NCI-H345 treated with DMSO at 0.1 percent for 48 hours (cell line): Measurements from ENCODE around the gene ELAPOR2.
"Not testable (repeated sequence)": the region's sequence is repeated elsewhere in the genome, so short reads cannot be mapped to it uniquely, and the experiment has no call there.

Experiments used
- DNase-seq: peaks from one replicate; lab custom pipeline; 2025; ENCODE audit not compliant: unreplicated experiment; lab: John Stamatoyannopoulos, UW

The ELAPOR2 gene, protein sequence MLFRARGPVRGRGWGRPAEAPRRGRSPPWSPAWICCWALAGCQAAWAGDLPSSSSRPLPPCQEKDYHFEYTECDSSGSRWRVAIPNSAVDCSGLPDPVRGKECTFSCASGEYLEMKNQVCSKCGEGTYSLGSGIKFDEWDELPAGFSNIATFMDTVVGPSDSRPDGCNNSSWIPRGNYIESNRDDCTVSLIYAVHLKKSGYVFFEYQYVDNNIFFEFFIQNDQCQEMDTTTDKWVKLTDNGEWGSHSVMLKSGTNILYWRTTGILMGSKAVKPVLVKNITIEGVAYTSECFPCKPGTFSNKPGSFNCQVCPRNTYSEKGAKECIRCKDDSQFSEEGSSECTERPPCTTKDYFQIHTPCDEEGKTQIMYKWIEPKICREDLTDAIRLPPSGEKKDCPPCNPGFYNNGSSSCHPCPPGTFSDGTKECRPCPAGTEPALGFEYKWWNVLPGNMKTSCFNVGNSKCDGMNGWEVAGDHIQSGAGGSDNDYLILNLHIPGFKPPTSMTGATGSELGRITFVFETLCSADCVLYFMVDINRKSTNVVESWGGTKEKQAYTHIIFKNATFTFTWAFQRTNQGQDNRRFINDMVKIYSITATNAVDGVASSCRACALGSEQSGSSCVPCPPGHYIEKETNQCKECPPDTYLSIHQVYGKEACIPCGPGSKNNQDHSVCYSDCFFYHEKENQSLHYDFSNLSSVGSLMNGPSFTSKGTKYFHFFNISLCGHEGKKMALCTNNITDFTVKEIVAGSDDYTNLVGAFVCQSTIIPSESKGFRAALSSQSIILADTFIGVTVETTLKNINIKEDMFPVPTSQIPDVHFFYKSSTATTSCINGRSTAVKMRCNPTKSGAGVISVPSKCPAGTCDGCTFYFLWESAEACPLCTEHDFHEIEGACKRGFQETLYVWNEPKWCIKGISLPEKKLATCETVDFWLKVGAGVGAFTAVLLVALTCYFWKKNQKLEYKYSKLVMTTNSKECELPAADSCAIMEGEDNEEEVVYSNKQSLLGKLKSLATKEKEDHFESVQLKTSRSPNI

DNA sequence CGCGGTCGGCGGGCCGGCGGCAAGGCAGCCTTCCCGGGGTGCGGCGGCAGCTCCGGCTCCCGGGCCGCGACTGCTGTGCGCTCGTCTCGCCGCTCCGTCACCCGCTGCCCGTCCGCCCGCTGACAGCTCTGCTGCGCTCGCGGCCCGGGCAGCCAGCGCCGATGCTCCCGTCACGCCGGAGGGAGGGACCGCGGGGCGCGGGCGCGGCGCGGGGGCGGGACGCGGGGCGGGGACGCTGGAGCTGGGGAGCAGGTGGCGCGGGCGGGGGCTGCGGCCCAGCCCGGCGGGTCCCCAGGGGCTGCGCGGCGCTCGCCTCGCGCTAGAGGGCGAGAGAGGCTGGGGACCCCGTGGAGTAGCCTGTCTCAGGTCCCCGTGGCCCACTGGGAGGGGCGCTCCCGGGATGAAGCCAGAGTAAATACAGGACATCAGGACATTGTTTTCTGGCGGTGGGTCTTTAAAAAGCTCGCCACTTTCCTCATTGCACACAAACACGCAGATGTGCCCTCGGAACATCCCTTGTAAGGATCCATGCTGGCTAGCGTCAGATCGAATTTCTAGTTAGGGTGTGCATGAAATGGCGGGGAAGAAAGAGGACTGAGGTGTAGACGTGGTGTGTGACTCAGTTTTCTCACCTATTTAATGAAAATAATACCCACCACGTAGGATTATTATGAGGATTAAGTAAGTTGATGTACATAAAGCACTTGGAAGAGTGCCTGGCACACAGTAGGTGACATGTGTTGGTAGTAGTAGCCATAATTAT lies at the start of gene ELAPOR2:
ELAPOR2 (minus strand) TSS at position 130 of the 763 bp plus-strand sequence. CDS start 141 bp downstream, outside the sequence.
- peak; percentile 84 for DNase-seq

DNA sequence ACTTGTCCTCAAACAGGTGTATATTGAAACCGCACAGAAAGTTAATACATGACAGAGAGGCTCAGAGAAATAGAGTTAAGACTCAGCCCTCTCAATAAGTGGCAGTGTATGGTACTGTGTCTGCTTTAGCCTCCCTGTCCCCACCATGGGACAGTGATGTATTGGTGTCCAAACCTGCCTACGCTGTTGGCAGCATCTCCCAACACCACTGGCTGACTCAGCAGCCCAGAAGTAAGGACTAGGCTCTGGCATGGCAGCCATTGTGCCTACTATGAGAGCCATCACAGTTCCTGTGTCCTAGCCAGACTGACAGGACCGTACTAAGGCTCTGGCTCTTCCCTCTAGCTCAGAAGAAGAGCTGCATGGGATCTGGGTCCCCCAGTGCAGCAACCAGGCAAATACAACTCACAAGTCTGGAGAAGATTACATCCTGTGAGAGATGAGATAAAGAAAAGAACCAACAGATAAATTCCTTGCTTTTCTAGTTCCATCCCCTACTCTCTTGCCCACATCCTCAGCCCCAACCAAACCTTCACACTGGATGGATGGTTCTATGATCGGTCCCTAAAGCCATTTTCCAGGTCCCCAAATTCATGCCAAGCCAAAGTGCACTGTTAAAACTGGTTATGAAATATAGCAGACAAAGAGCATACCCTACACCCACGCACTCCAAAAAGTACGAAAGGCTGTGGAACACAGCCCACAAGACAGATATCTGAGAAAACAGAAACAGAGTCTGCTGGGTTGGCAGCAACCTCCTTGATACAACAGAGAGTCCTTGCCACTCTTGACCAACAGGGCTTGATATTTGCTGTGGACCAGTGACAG lies 48.7 kb upstream of the ELAPOR2 start:
- no peak for DNase-seq

DNA sequence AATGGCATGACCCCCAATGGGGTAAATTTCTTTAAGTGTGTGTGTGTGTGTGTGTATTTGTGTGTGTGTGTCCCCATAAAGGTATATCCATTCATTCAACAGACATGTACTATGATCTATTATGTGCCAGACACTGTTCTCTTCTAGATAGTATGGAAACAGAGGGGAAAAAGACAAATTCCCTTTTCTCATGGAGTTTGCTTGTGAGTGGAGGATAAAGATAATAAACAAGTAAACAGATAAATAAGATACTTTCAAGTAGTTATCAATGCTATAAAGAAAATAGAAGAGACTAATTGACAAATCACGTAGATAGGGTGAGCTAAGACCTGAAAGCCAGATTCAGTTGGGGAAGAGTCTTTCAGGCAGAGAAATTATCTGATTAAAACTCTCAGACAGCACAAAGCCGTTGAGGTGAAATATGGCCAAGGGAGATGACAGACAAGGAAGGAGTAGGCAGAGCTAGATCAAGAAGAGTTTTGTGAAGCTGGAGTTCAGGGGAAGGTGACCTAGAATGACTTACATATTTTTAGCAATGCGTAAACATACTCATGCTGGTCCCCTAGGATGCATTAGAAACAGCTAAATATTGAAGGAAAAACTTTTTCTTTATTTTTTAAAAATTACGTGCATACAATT lies 47.6 kb upstream of the ELAPOR2 start:
- DNase-seq, result no peak

DNA sequence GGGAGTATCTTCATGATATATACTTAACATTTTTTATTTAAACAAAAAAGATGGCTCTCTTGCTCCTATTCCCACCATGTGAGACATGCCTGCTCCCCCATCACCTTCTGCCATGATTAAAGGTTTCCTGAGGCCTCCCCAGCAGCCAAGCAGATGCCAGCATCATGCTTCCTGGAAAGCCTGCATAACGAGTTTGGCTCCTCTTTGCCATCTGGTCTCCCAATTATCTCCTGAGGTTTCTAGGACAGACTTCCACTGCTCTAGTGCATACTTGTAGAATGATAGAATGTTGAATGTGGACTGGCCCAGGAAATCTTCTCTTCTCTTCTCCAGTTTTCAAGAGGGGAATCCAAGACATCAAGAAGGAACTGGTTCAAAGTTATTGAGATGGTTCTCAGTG lies 45.9 kb upstream of the ELAPOR2 start:
- DNase-seq, result no peak

DNA sequence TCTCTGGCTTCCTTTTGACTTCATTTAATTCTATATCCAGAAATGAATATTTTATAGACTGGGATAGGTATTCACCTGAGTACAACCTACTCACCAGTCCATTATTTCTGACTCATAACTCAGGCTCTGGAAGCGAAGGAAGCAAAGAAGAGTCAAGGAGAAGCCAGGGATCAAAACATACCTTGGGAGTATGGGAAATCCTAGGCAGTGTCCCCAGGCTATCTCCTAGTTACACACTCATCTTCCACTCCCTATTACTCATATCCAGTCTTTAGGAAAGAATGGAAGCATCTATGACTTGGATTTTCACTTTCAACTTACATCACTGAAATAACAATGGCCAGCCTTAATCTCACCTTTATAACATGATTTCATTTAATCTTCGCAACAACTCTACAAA lies 40.9 kb upstream of the ELAPOR2 start:
- DNase-seq, result no peak

DNA sequence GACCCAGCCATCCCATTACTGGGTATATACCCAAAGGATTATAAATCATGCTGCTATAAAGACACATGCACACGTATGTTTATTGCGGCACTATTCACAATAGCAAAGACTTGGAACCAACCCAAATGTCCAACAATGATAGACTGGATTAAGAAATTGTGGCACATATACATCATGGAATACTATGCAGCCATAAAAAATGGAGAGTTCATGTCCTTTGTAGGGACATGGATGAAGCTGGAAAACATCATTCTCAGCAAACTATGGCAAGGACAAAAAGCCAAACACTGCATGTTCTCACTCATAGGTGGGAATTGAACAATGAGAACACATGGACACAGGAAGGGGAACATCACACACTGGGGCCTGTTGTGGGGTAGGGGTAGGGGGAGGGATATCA lies 37.9 kb upstream of the ELAPOR2 start:
- not testable (repeated sequence) for DNase-seq

DNA sequence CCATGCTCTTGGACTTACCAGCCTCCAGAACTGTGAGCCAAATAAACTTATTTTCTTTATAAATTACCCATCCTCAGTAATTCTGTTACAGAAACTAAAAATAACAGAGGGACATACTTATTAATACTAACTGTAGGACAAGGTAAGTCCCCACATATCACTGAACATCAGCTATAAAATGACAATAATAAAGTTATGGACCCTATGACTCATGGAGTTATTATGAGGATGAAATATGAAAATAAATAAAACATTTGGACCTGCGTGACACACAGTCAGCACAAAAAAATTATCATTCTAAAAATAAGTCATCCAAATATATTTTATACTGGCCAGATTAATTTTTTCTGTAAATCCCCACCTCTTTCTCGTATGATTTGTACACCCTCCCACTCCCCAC lies 34.9 kb upstream of the ELAPOR2 start:
- DNase-seq, result no peak

DNA sequence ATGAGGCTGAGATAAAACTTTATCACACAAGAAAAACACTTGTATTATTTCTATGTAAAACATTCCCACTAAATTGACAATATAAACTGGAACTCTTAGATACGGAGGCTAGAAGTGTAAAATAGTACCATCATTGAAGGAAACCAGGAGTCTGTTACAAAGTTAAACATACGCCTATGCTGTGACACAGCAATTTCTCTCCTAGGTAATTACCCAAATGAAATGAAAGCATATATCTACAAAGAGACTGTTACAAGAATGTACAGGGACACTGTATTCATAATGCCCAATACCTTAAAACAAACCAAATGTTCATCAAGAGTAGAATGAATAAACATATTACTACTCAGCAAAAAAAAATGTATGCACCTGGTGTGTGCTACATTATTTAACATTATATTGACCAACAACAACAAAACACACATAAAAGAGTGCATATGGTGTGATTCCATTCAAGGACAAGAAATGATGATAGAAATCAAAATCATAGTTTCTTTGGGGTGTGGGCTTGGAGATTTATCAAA lies 33.2 kb upstream of the ELAPOR2 start:
- DNase-seq, result no peak

DNA sequence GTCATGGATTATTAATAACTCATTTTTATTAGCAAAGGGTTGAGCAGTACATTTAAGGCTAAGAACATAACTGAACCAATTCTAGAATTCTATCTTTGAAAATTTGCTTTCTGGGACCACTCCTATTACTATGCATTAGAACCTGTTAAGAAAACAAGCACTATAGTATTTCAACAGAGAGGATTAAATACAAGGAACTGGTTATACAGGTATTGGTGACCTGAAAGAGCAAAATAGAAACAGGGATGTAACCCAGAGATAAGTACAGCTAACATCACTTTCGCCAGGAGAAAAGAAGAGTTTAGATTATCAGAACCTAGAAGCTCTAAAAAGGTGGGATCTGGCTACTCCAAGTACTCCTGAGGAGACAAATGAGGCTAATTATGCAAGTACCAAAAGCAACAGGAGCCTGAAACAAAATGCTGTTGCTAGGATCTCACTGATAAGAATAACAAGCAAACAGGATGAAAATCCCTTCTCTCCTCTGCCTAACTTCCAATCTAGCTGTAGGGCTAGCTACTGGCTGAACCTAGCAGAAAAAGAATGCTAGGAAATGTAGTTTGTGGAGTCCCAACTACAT lies 32.1 kb upstream of the ELAPOR2 start:
- peak; percentile 1 for DNase-seq

DNA sequence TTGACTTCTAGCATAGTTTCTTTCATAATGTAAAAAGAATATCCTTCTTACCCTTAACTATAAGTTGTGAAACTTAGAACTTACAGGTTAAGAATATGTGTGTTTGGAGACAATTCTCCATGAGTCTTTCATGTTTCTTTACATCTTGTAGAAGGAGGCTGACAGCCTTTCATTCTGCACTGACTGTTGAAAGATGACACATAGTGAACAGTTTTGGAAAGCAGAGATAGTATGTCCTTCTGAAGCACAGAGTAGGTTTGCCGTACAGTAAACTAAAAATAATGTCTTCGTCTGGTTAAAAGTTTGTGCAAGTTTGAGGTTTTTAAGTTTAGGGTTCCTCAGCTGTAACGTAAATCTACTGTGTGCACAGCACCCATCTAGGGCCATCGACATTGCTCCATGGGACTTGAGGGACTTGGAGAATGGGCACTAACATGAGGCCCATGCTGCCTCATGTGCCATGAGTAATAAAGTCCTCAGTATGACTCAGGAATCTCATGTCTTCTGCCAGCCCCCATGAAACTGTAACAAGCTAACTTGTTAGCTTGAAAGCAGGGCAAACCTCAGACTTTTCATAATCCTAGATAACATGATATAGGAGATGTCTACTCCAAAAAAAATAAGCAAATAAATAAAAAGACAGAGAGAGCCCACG lies 24.5 kb upstream of the ELAPOR2 start:
- DNase-seq, result no peak

DNA sequence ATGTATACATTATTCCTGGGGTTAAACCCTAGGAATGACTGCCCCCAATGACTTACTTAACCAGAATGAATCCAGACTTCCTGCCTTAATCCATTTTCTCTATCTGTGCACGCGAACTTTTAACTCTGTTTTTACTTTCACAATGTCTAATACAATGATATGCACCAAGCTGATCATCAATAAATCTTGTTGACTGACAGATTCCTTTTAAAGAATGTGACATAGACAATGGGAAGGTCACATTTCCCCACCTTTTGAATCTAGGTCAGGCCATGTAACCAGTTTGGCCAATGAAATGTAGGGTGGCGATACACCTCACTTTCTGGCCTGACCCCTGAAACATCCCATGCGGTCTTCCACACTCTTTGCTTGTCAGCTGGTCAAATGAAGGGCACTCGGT lies 23.2 kb upstream of the ELAPOR2 start:
- DNase-seq, result no peak

DNA sequence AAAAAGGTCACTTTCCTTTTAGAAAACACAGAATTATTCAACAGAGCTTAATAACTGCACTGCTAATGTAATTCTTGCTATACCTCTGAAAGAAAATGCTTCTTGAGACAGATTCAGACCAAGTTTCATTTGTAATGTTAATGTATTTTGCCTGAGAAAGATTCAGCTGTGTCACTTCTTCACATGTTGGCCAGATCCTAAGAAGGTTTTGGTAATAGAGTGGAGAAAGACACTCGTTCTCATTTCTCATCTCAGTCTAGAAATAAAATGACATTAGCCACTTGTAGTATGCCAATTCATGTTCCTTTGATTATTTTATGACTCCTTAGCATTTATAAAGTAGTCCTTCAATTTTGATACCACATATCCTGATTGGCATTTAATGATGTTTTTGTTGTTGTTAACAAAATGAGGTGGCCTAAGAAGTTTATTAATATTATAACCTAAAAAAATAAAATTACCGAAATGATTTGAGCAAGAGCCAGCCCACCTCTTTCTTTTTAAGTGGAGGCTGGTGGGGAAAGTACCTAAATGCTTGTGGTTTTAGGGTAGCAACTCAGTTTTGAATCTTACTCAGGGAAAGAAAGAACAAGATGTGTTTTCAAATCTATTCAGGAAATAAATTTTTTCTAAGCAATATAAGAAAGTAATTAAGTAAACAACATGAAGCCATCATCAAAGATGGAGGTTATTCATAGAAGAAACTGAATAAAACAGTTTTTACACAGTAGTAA lies 16.4 kb upstream of the ELAPOR2 start:
- no peak for DNase-seq

DNA sequence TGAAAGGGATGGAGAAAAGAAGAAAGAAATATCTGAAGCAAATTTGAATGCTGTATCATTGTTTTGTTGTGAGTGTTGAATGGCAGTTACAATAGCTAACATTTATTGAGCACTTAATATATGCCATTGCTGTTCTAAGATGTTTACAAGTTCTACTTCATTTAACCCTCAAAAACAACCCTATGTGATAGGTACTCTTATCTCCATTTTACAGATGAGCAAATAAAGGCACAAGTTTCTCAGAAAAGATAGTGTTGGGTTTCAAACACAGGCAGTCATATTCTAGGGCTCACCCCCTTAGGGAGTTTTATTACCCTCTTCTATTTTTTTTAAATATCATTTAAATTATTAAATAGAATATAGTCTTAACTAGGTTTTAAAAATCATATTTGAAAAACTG lies 8.3 kb upstream of the ELAPOR2 start:
- no peak for DNase-seq

DNA sequence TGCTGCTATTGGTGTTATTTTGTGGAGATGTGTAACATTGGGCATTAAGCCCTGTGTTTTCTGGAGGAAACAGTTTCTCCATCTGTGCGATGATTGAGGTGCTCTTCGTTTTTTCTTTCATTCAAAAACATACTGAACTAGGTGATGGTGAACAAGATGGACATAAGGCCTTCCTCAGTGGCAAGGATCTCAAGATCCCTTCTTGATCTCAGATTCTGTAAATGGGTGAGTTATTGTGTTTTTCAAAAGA lies 759 bp upstream of the ELAPOR2 start:
- DNase-seq, result no peak

DNA sequence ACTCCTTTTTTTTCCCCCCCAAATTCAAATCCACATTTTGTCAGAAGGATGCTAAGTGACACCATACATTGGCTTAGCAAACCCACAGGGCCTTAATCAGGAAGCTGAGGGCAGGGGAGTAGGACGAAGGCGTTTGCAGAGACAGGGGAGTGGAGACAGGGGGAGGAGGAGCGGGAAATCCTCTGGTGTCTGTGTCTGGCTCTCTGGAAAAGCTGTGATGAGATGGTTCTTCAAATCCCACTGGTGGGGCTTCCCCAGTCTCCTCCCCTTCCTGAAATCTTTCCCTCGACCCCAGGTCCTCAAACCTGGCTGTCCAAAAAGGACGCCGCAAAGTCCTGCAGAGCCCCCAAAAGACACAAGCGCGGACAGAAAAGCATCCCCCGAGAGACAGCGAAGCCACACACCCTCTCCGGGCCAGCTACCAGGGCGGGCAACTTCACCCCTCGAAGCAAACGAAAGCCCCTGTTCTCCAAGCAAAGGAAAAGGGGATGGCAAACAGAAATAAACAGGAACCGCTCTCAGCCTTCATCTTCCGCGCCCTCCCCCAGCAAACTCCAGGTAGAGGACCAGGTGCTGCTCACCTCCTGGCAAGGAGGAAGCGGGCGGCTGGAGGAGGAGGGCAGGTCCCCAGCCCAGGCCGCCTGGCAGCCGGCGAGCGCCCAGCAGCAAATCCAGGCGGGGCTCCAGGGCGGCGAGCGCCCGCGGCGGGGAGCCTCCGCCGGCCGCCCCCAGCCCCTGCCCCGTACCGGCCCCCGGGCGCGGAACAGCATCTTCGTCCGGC lies 520 bp downstream of the ELAPOR2 start:
- DNase-seq, result peak; percentile 11

DNA sequence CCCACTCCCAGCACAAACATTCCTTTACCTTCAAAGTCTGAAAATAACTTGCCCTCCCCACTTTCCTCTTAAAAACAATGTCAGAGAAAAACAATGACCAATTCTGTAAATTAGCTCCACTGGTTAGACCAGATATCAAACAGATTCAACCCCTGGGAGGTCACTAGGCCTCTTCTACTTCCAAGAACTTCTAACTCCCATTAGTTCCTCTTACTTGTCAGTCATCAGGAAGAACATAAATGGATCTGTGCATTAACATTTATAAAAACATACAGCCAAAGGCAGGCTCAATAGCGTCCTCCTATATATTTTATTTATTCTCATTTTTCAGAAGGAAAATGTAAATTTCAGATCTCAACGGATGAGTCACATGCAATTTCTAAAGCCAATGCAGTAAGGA lies 2.2 kb downstream of the ELAPOR2 start:
- DNase-seq, result no peak

DNA sequence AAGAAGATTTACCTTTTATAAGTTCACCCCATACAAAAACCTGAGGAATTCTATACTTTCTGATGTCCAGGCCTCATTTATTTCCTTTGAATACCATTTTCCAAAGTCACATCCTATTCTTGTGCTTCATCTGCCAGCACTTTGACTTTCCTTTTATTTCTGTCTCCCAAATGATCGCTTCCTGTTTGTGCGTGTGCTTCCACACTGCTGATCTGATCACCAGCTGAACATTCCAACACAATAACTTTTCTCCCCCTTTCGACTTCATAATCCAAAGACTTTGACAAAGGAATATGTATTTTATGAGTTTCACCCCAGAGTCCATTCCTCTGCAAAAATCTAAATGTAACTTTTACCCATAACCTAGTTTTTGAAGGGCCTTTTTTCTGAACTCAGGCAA lies 3.1 kb downstream of the ELAPOR2 start:
- DNase-seq, result no peak

DNA sequence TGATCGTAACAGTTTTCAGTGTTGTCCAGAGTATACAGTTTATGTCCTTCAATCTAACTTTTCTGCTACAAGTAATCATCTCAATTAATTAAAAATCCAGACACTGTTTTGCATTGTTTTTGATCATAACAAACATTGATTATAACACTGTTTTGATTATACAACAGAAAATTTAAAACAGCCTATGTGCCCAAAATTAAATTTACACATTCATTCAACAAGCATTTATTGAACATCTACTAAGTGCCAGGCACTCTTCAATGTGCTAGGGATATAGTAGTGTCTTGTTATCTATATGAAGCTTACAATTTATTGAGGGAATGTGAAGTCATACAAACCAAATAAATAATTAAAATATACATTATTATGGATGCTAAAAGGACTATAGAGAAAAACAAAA lies 10.6 kb downstream of the ELAPOR2 start:
- no peak for DNase-seq
